H1 (cell line): ENCODE results near the gene ACAP1. TPM values are rescaled to one million over a fixed set of nuclear protein-coding genes. Genes with fewer than 3 reads are reported as not detected.

Experiments
- CTCF ChIA-PET: fragments of 300-600 bp; sonication (Branson Sonifier 250); formaldehyde crosslinking; loops from one replicate; lab custom pipeline; 2021; ENCODE audit not compliant: partially characterized antibody; lab: Charles Lee
- POLR2A ChIA-PET: fragments of 300-600 bp; sonication (Branson Sonifier 250); formaldehyde crosslinking; loops from one replicate; lab custom pipeline; 2021; ENCODE audit warnings: inconsistent platforms; ENCODE audit not compliant: partially characterized antibody; lab: Charles Lee
- DNase-seq, 2 experiments: peaks; one replicate each; pipeline versions ENCODE4 v3.0.0 to v3.0.0-alpha.2; 2010 to 2022; ENCODE audit warnings: low spot score in 2 of 2, low read depth in 1 of 2, mixed read lengths in 1 of 2
- FAIRE-seq: peaks from 2 replicates; lab custom pipeline; 2011; peaks lifted over from hg19 to GRCh38; lab: Jason Lieb, UNC
- H2AFZ ChIP-seq: 2 replicates; pipeline ENCODE4 v1.8.1; 2012; ENCODE audit warnings: low read length, inconsistent platforms
- H2AK5ac ChIP-seq: 2 replicates; pipeline ENCODE4 v1.6.1; 2013; ENCODE audit warnings: low read depth, low read length
- H2BK120ac ChIP-seq: replicated peaks from 2 replicates; pipeline ENCODE3; 2013; ENCODE audit warnings: low read depth, low read length, inconsistent platforms
- H2BK12ac ChIP-seq: 2 replicates; pipeline ENCODE4 v1.6.1; 2013; ENCODE audit warnings: low read depth, low read length
- H2BK15ac ChIP-seq: 2 replicates; pipeline ENCODE4 v1.6.1; 2013; ENCODE audit warnings: low read length
- H2BK20ac ChIP-seq: 2 replicates; pipeline ENCODE4 v1.6.1; 2013; ENCODE audit warnings: low read length
- H2BK5ac ChIP-seq: 2 replicates; pipeline ENCODE4 v1.6.1; 2013; ENCODE audit warnings: low read depth, low read length
- H3K14ac ChIP-seq: 2 replicates; pipeline ENCODE4 v1.6.1; 2013; ENCODE audit warnings: inconsistent platforms; ENCODE audit not compliant: insufficient read length
- H3K18ac ChIP-seq: 2 replicates; pipeline ENCODE4 v1.6.1; 2013; ENCODE audit warnings: low read length; ENCODE audit errors: extremely low read depth
- H3K23ac ChIP-seq: 2 replicates; pipeline ENCODE4 v1.6.1; 2013; ENCODE audit warnings: inconsistent platforms; ENCODE audit not compliant: insufficient read length
- H3K23me2 ChIP-seq: 2 replicates; pipeline ENCODE4 v1.6.1; 2013; ENCODE audit warnings: low read depth, low read length
- H3K27ac ChIP-seq: 2 replicates; pipeline ENCODE4 v1.6.1; 2011; ENCODE audit warnings: low read depth, low read length, inconsistent platforms
- H3K27me3 ChIP-seq, 4 experiments: replicated peaks in 1 of 4; 1 replicate in 1 of 4; 2 replicates in 3 of 4; pipeline versions ENCODE4 v1.6.1 to v1.8.1; 2011 to 2013; ENCODE audit warnings: low read length in 3 of 4, mild to moderate bottlenecking in 3 of 4, inconsistent platforms in 2 of 4, mixed read lengths in 2 of 4, moderate library complexity in 1 of 4; ENCODE audit not compliant: control insufficient read depth in 3 of 4, insufficient read depth in 3 of 4; ENCODE audit errors: extremely low read depth in 1 of 4
- H3K36me3 ChIP-seq, 4 experiments: 2 replicates each; pipeline versions ENCODE4 v1.6.1 to v1.8.1; 2011 to 2013; ENCODE audit warnings: mild to moderate bottlenecking in 4 of 4, low read length in 3 of 4, moderate library complexity in 2 of 4, control low read depth in 1 of 4, inconsistent platforms in 1 of 4; ENCODE audit not compliant: insufficient read depth in 4 of 4, control insufficient read depth in 2 of 4
- H3K4ac ChIP-seq: replicated peaks from 2 replicates; pipeline ENCODE3; 2013; ENCODE audit warnings: low read length, low read depth, mixed read lengths, inconsistent platforms; ENCODE audit not compliant: insufficient read length
- H3K4me1 ChIP-seq, 4 experiments: replicated peaks in 1 of 4; 1 replicate in 1 of 4; 2 replicates in 3 of 4; pipeline versions ENCODE4 v1.6.1 to v1.8.1; 2011 to 2013; ENCODE audit warnings: low read length in 3 of 4, inconsistent platforms in 2 of 4, mixed read lengths in 1 of 4; ENCODE audit not compliant: insufficient read depth in 4 of 4, control insufficient read depth in 3 of 4
- H3K4me2 ChIP-seq, 2 experiments: 2 replicates each; pipeline versions ENCODE4 v1.6.1 to v1.8.1; 2011 to 2013; ENCODE audit warnings: low read depth in 2 of 2, low read length in 2 of 2, control low read depth in 1 of 2, inconsistent platforms in 1 of 2, mild to moderate bottlenecking in 1 of 2; ENCODE audit not compliant: insufficient read depth in 1 of 2
- H3K4me3 ChIP-seq, 4 experiments: fragments of 200-600, 300-600 bp in 1 of 4; sonication (generic), shearing (Covaris generic), sonication (Bioruptor Twin) in 1 of 4; 2 replicates each; pipeline versions ENCODE4 v1.5.1 to v1.8.1; 2011 to 2016; ENCODE audit warnings: low read length in 4 of 4, low read depth in 3 of 4, control low read depth in 2 of 4, inconsistent platforms in 2 of 4, mild to moderate bottlenecking in 2 of 4, mixed read lengths in 1 of 4, moderate library complexity in 1 of 4; ENCODE audit not compliant: insufficient read depth in 2 of 4; ENCODE audit errors: extremely low read depth in 1 of 4
- H3K56ac ChIP-seq: replicated peaks from 2 replicates; pipeline ENCODE3; 2013; ENCODE audit warnings: low read depth, mild to moderate bottlenecking, mixed read lengths, low read length, inconsistent platforms; ENCODE audit not compliant: insufficient read length
- H3K79me1 ChIP-seq: 2 replicates; pipeline ENCODE4 v1.6.1; 2013; ENCODE audit warnings: low read depth, low read length, control low read depth
- H3K79me2 ChIP-seq, 2 experiments: 2 replicates each; pipeline versions ENCODE4 v1.6.1 to v1.8.1; 2012 to 2013; ENCODE audit warnings: low read length in 2 of 2, mild to moderate bottlenecking in 2 of 2, inconsistent platforms in 1 of 2; ENCODE audit not compliant: insufficient read depth in 2 of 2, control insufficient read depth in 1 of 2
- H3K9ac ChIP-seq, 4 experiments: replicated peaks in 1 of 4; 1 replicate in 1 of 4; 2 replicates in 3 of 4; pipeline versions ENCODE4 v1.6.1 to v1.8.1; 2011 to 2013; ENCODE audit warnings: low read depth in 3 of 4, low read length in 3 of 4, control low read depth in 2 of 4, mild to moderate bottlenecking in 2 of 4, moderate library complexity in 2 of 4, inconsistent platforms in 1 of 4; ENCODE audit errors: extremely low read depth in 1 of 4
- H3K9me3 ChIP-seq, 2 experiments: 2 replicates each; pipeline versions ENCODE4 v1.6.1 to v1.8.1; 2012 to 2013; ENCODE audit warnings: mild to moderate bottlenecking in 2 of 2, moderate library complexity in 2 of 2, control low read depth in 1 of 2, inconsistent platforms in 1 of 2, low read depth in 1 of 2, low read length in 1 of 2, mixed read lengths in 1 of 2; ENCODE audit not compliant: insufficient read depth in 2 of 2
- H4K20me1 ChIP-seq, 2 experiments: replicated peaks in 1 of 2; 2 replicates each; pipeline versions ENCODE3 to v1.8.1; 2011 to 2013; ENCODE audit warnings: inconsistent platforms in 2 of 2, low read length in 2 of 2, mild to moderate bottlenecking in 1 of 2; ENCODE audit not compliant: insufficient read depth in 2 of 2, control insufficient read depth in 1 of 2
- H4K5ac ChIP-seq: 2 replicates; pipeline ENCODE4 v1.6.1; 2013; ENCODE audit warnings: low read length, low read depth, mixed read lengths, inconsistent platforms; ENCODE audit not compliant: insufficient read length
- H4K8ac ChIP-seq: 2 replicates; pipeline ENCODE4 v1.8.0; 2013; ENCODE audit warnings: mild to moderate bottlenecking, moderate library complexity, low read length, inconsistent platforms; ENCODE audit not compliant: insufficient read depth; ENCODE audit errors: extremely low read depth
- H4K91ac ChIP-seq: replicated peaks from 2 replicates; pipeline ENCODE3; 2013; ENCODE audit warnings: low read length, mixed read lengths, inconsistent platforms; ENCODE audit not compliant: insufficient read length
- CEBPB ChIP-seq: IDR thresholded peaks from 2 replicates; pipeline ENCODE4 v1.6.1; 2012; ENCODE audit warnings: low read depth, low read length
- GTF2F1 ChIP-seq: IDR thresholded peaks from 2 replicates; pipeline ENCODE4 v1.6.1; 2012; ENCODE audit warnings: low read depth, low read length, improper control_type of control experiment, borderline replicate concordance
- NANOG ChIP-seq: IDR thresholded peaks from 2 replicates; pipeline ENCODE4 v1.6.1; 2011; ENCODE audit warnings: low read length, low read depth, mild to moderate bottlenecking, inconsistent platforms; ENCODE audit not compliant: insufficient read depth, poor library complexity, severe bottlenecking
- PHF8 ChIP-seq: fragments of 200-600 bp; sonication (generic); conservative IDR thresholded peaks from 2 replicates; pipeline ENCODE4 v1.7.1; 2012; ENCODE audit warnings: low read depth, mild to moderate bottlenecking, inconsistent platforms, low read length, moderate library complexity
- WGBS, 2 experiments: shearing (Covaris generic) in 1 of 2; methylation state at CpG; one replicate each; pipeline versions ENCODE4 v1.1.6 to v1.1.7; 2013 to 2015; ENCODE audit warnings: low lambda C conversion rate in 2 of 2, mixed read lengths in 2 of 2, inconsistent platforms in 1 of 2, low coverage in 1 of 2, missing lambda C conversion rate in 1 of 2; ENCODE audit not compliant: insufficient replicate concordance in 2 of 2, insufficient coverage in 1 of 2, insufficient read length in 1 of 2; ENCODE audit errors: extremely low coverage in 1 of 2, missing lambda C conversion rate in 1 of 2; 5-methylcytosine and 5-hydroxymethylcytosine counted together
- polyA plus RNA-seq, 7 experiments: library from polyadenylated mRNA; depleted of rRNA in 3 of 7; stranded (reverse) in 5 of 7; unstranded in 2 of 7; fragments of >200 nt in 5 of 7; fragments of 200-250 nt in 2 of 7; gene quantifications; 1 replicate in 5 of 7; 2 replicates in 1 of 7; 4 replicates in 1 of 7; pipeline versions ENCODE4 v1.2.1 to v1.2.3, GENCODE V29; 2011 to 2013; ENCODE audit warnings: missing spikeins in 2 of 7, mixed read lengths in 2 of 7
- total RNA-seq: library from RNA; stranded (reverse); fragmentation: NEBNext Ultra II Directional; extraction: Animal tissue kit (Norgen Biotek cat#: 25700); gene quantifications from 2 replicates; pipeline ENCODE4 v1.2.1, GENCODE V29; 2021

ACAP1 gene
- total and polyA plus RNA-seq, 2 of the 8 experiments (the other 6 are each of a cell fraction or from before 2014, with no cell fraction given) = 11.9 to 45.1 TPM

DNA sequence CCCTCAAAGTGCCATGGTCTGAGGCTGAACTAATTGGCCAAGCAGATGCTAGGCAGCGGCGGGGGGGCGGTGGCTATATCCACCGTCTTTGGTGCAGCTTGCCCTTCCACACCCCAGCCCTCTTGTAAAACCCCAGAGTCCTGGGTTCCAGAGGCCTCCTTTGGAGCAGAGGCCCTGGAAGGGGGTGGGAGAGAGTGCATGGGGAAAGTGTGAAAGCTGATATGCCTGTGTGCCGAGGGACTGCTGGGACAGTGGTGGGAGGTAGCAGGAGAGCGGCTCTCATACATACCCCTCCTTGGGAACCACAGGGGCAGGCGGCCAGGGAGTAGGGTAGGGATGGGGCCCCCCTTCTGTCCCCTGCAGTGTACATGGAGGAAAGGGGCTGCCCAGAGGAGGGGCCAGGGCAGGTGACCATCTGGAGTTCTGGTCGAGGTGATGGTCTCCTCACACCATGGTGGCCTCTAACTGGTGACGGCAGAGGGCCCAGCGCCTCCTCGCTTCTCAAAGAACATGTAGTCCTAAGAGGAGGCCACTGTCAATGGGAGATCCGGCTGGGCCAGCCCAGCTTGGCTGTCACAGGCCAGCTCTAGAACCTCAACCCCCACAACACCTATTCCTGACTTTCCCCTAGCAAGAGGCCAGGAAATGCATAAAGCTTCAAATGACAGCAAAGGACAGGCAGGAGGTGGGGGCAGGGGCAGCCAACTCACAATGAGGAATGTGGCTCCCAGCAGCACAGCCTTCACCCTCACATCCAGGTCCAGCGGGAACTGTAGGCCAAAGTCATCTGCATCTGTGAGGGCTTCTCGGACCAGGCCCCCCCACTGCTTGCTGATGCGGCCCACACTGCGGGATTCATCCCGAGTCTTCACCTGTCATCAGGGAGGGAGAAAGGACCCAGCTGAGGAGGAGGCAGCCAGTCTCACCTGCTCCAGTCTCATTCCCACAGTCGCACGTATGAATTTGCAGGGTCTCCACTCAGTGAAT, 53.9 kb downstream of the ACAP1 start:
- WGBS, 2 experiments = 86% methylated on average over 19 of the region's 19 CpGs; no CpG with 5 or more reads in 1 of the 2 experiments
- Histone ChIP-seq H3K27me3 (no peaks in the 10 kb centered on the region), H3K4me3 (no peak overlapping the region), H3K14ac (no peak overlapping the region), H4K5ac (no peak overlapping the region), H3K9ac (no peak overlapping the region), H2BK15ac (no peak overlapping the region), H3K23me2 (peaks cover 14% of the 10 kb centered on the region; the same call in 1 of the 2 replicates), H2BK5ac (no peak overlapping the region), H3K9me3 (no peaks in the 10 kb centered on the region), H3K4me2 (no peak overlapping the region), H2AFZ (no peak overlapping the region), H2BK120ac (no peak overlapping the region), H3K56ac (no peak overlapping the region), H2AK5ac (no peak overlapping the region), H3K23ac (no peak overlapping the region), H3K27ac (no peak overlapping the region), H3K79me1 (no peaks in the 10 kb centered on the region; the same call in 1 of the 2 replicates), H4K91ac (no peak overlapping the region), H3K18ac (no peak overlapping the region), H2BK20ac (no peak overlapping the region), H3K4me1 (peaks cover 0 to 9% (median 3%) of the 10 kb centered on the region in 4 experiments; a peak in 6 of 7 replicates), H3K79me2 (no peaks in the 10 kb centered on the region), H3K4ac (no peak overlapping the region), H4K20me1 (peaks cover 2 to 10% of the 10 kb centered on the region in 2 experiments), H4K8ac (no peak overlapping the region; the same call in 1 of the 2 replicates), H2BK12ac (no peak overlapping the region), H3K36me3 (peaks cover 0 to 30% (median 10%) of the 10 kb centered on the region in 4 experiments; a peak in 5 of 8 replicates)
- ChIA-PET POLR2A (interaction anchor here (1.3 to 1.9 kb wide), 3 partner anchors 8 to 94 kb away, joined by 4 to 8 read pairs (median 4); partner anchors contain the start of gene POLR2A), CTCF (interaction anchor here (1.1 to 2.8 kb wide), 4 partner anchors 31 to 223 kb away, joined by 3 to 8 read pairs (median 4); partner anchors contain the start of gene SENP3)
- FAIRE-seq = no peak
- TF ChIP-seq CEBPB (no peak), NANOG (no peak), GTF2F1 (no peak), PHF8 (no peak)
- no peak for DNase-seq
